ENCODE measurements around the gene CTBP1.

Gene CTBP1

GRCh38 chr4:1279253-1279652 lies 30.3 kb upstream of the CTBP1 start:
- no peak for FAIRE-seq

GRCh38 chr4:1277667-1278665 lies 29.0 kb upstream of the CTBP1 start:
- FAIRE-seq, result no peak

- no peak for FAIRE-seq
Measured at GRCh38 chr4:1276984-1277383, 28.1 kb upstream of the CTBP1 start.

GRCh38 chr4:1274871-1275270 lies 25.9 kb upstream of the CTBP1 start:
- no peak for FAIRE-seq

- FAIRE-seq, result no peak
Measured at GRCh38 chr4:1271686-1272085, 22.8 kb upstream of the CTBP1 start.

- FAIRE-seq, result no peak
Measured at GRCh38 chr4:1269209-1269608, 20.3 kb upstream of the CTBP1 start.

GRCh38 chr4:1266881-1267763 lies 18.2 kb upstream of the CTBP1 start:
- no peak for FAIRE-seq

GRCh38 chr4:1265351-1265750 lies 16.4 kb upstream of the CTBP1 start:
- no peak for FAIRE-seq

GRCh38 chr4:1264942-1265341 lies 16.0 kb upstream of the CTBP1 start:
- no peak for FAIRE-seq

GRCh38 chr4:1261107-1261928 lies 12.4 kb upstream of the CTBP1 start:
- FAIRE-seq, result no peak

GRCh38 chr4:1260418-1261106 lies 11.6 kb upstream of the CTBP1 start:
- FAIRE-seq, result no peak

- no peak for FAIRE-seq
Measured at GRCh38 chr4:1259966-1260365, 11.0 kb upstream of the CTBP1 start.

- no peak for FAIRE-seq
Measured at GRCh38 chr4:1258457-1258856, 9.5 kb upstream of the CTBP1 start.

- FAIRE-seq, result no peak
Measured at GRCh38 chr4:1255699-1256098, 6.8 kb upstream of the CTBP1 start.

GRCh38 chr4:1255151-1255550 lies 6.2 kb upstream of the CTBP1 start:
- FAIRE-seq, result no peak

GRCh38 chr4:1253831-1254230 lies 4.9 kb upstream of the CTBP1 start:
- FAIRE-seq, result no peak

- FAIRE-seq, result no peak
Measured at GRCh38 chr4:1252928-1253492, 4.1 kb upstream of the CTBP1 start.

GRCh38 chr4:1251773-1252066 lies 2.8 kb upstream of the CTBP1 start:
- FAIRE-seq, result no peak

GRCh38 chr4:1250921-1251772 lies 2.2 kb upstream of the CTBP1 start:
- FAIRE-seq, result no peak

GRCh38 chr4:1250527-1250812 lies 1.5 kb upstream of the CTBP1 start:
- no peak for FAIRE-seq
